ENCODE measurements around the gene SLC38A8.

GRCh38 chr16:84044118-84044488 lies 1.5 kb upstream of the SLC38A8 start:
- TF ChIP-seq POLR2A (IDR thresholded peaks at IDR 0.05) (no peak), CTCF (IDR thresholded peaks at IDR 0.05) (no peak)
